Left ventricle myocardium superior (tissue), 1 donor: ENCODE measurements around the gene GSE1. TPM values are rescaled to one million over a fixed set of nuclear protein-coding genes. Genes with fewer than 3 reads are reported as not detected.

Source experiments
- ATAC-seq: fragments of 200-7000 bp; cut with Tn5 transposase; one replicate; pipeline ENCODE4 v1.9.1; 2020; ENCODE audit warnings: mild to moderate bottlenecking, moderate library complexity
- DNase-seq: peaks from one replicate; pipeline ENCODE4 v3.0.0-alpha.2; 2020
- intact Hi-C: fragments of 100-400 bp; cut with micrococcal nuclease; formaldehyde crosslinking; loops from one replicate; pipeline ENCODE4 v1.11.0; 2022
- total RNA-seq: library from RNA; stranded (reverse); fragmentation: NEBNext Ultra II Directional; extraction: Animal tissue kit (Norgen Biotek cat#: 25700); gene quantifications from one replicate; pipeline ENCODE4 v1.2.1, GENCODE V29; 2021
- donor health status: DM: no; HTN: yes; CAD: no; lungs with severe emphysema.

GSE1 gene
- total RNA-seq, 1 donor from 2014 or later, result 40.4 TPM

- DNase-seq, result no peak
- intact Hi-C loops, result no loop called here
- no peak for ATAC-seq
These were observed 24.1 kb downstream of the GSE1 start for GRCh38 chr16:85637061-85637807.

GRCh38 chr16:85637808-85638647 lies 24.9 kb downstream of the GSE1 start:
- ATAC-seq (peak; percentile 67), DNase-seq (peak; percentile 76)
- intact Hi-C loops, result no loop called here

GRCh38 chr16:85638695-85639409 lies 25.7 kb downstream of the GSE1 start:
- DNase-seq, result no peak
- intact Hi-C loops, result no loop called here
- peak; percentile 0 for ATAC-seq

- peak; percentile 89 for DNase-seq
- intact Hi-C loops, result no loop called here
- ATAC-seq, result peak; percentile 86
These were observed 26.6 kb downstream of the GSE1 start for GRCh38 chr16:85639529-85640253.

GRCh38 chr16:85640254-85640558 lies 27.1 kb downstream of the GSE1 start:
- ATAC-seq, result no peak
- intact Hi-C loops, result no loop called here
- no peak for DNase-seq

GRCh38 chr16:85640585-85640984 lies 27.5 kb downstream of the GSE1 start:
- no peak for ATAC-seq
- DNase-seq, result no peak
- intact Hi-C loops, result no loop called here

- no peak for DNase-seq
- intact Hi-C loops, result no loop called here
- no peak for ATAC-seq
These were observed 28.2 kb downstream of the GSE1 start for GRCh38 chr16:85641305-85641704.

- DNase-seq (peak; percentile 79), ATAC-seq (peak; percentile 53)
- intact Hi-C loops, result no loop called here
These were observed 28.7 kb downstream of the GSE1 start for GRCh38 chr16:85641776-85642176.

GRCh38 chr16:85642762-85643358 lies 29.7 kb downstream of the GSE1 start:
- intact Hi-C loops, result no loop called here
- no peak for ATAC-seq
- DNase-seq, result no peak

- ATAC-seq (no peak), DNase-seq (no peak)
- intact Hi-C loops, result no loop called here
These were observed 30.5 kb downstream of the GSE1 start for GRCh38 chr16:85643631-85644030.

GRCh38 chr16:85644093-85644712 lies 31.1 kb downstream of the GSE1 start:
- DNase-seq, result no peak
- no peak for ATAC-seq
- intact Hi-C loops, result no loop called here

GRCh38 chr16:85645021-85645589 lies 32.0 kb downstream of the GSE1 start:
- intact Hi-C loops, result no loop called here

GRCh38 chr16:85646358-85646907 lies 33.3 kb downstream of the GSE1 start:
- ATAC-seq (no peak), DNase-seq (no peak)
- intact Hi-C loops, result no loop called here

More at GRCh38 chr16:85645021-85645589, 32.0 kb downstream of the GSE1 start:
- ATAC-seq, result no peak
- no peak for DNase-seq

GRCh38 chr16:85646976-85647375 lies 33.9 kb downstream of the GSE1 start:
- no peak for ATAC-seq
- no peak for DNase-seq
- intact Hi-C loops, result no loop called here

- DNase-seq (no peak), ATAC-seq (no peak)
- intact Hi-C loops, result no loop called here
These were observed 35.1 kb downstream of the GSE1 start for GRCh38 chr16:85648070-85648714.

- intact Hi-C loops, result no loop called here
- no peak for ATAC-seq
- DNase-seq, result no peak
These were observed 35.7 kb downstream of the GSE1 start for GRCh38 chr16:85648805-85649204.

GRCh38 chr16:85649411-85650134 lies 36.5 kb downstream of the GSE1 start:
- ATAC-seq (no peak), DNase-seq (no peak)
- intact Hi-C loops, result no loop called here
